Fibroblast of lung (primary cell): ENCODE results near the gene RTN1. TPM values are rescaled to one million over a fixed set of nuclear protein-coding genes. Genes with fewer than 3 reads are reported as not detected.
A peak's percentile ranks its signal among the peaks of the same experiment; 100 is the strongest.

Experiments used
- DNase-seq, 2 donors: peaks; one replicate each; pipeline versions ENCODE4 v3.0.0 to v3.0.0-alpha.2; 2010; ENCODE audit warnings: low read depth in 2 of 2
- H2AFZ ChIP-seq: 2 replicates; pipeline ENCODE4 v1.5.1; 2012; ENCODE audit warnings: low read length, control low read depth, inconsistent platforms
- H3K27ac ChIP-seq: 2 replicates; pipeline ENCODE4 v1.5.1; 2011; ENCODE audit warnings: low read length, control low read depth; ENCODE audit not compliant: insufficient read depth
- H3K27me3 ChIP-seq: 2 replicates; pipeline ENCODE4 v1.5.1; 2011; ENCODE audit warnings: mild to moderate bottlenecking, low read length; ENCODE audit not compliant: control insufficient read depth, insufficient read depth
- H3K36me3 ChIP-seq: 2 replicates; pipeline ENCODE4 v1.5.1; 2011; ENCODE audit warnings: low read length; ENCODE audit not compliant: control insufficient read depth, insufficient read depth
- H3K4me1 ChIP-seq: 2 replicates; pipeline ENCODE4 v1.5.1; 2011; ENCODE audit warnings: low read length; ENCODE audit not compliant: control insufficient read depth, insufficient read depth; ENCODE audit errors: extremely low read depth
- H3K4me2 ChIP-seq: 2 replicates; pipeline ENCODE4 v1.5.1; 2011; ENCODE audit warnings: low read length, control low read depth; ENCODE audit not compliant: insufficient read depth; ENCODE audit errors: extremely low read depth
- H3K4me3 ChIP-seq, 4 experiments: fragments of 200-600 bp in 1 of 4; sonication (generic) in 1 of 4; replicated peaks in 1 of 4; 2 replicates each; pipeline ENCODE4 v1.5.1; 2011 to 2016; ENCODE audit warnings: low read length in 4 of 4, low read depth in 3 of 4, mild to moderate bottlenecking in 3 of 4, control low read depth in 2 of 4, inconsistent platforms in 1 of 4, mixed read lengths in 1 of 4; ENCODE audit not compliant: insufficient read depth in 1 of 4; ENCODE audit errors: control extremely low read depth in 1 of 4
- H3K79me2 ChIP-seq: 2 replicates; pipeline ENCODE4 v1.5.1; 2012; ENCODE audit warnings: mild to moderate bottlenecking, low read length, inconsistent platforms; ENCODE audit not compliant: control insufficient read depth, insufficient read depth
- H3K9ac ChIP-seq: 2 replicates; pipeline ENCODE4 v1.5.1; 2011; ENCODE audit warnings: mild to moderate bottlenecking, low read length, control low read depth; ENCODE audit not compliant: insufficient read depth
- H3K9me3 ChIP-seq: 2 replicates; pipeline ENCODE4 v1.5.1; 2012; ENCODE audit warnings: low read depth, low read length; ENCODE audit not compliant: control insufficient read depth, insufficient read depth
- H4K20me1 ChIP-seq: 2 replicates; pipeline ENCODE4 v1.5.1; 2011; ENCODE audit warnings: low read length; ENCODE audit not compliant: control insufficient read depth, insufficient read depth; ENCODE audit errors: extremely low read depth
- CTCF ChIP-seq, 2 donors: IDR thresholded peaks in 1 of 2; conservative IDR thresholded peaks in 1 of 2; 1 replicate in 1 of 2; 2 replicates in 1 of 2; pipeline ENCODE4 v1.5.1; 2011 to 2012; ENCODE audit warnings: low read length in 2 of 2, control low read depth in 1 of 2, inconsistent platforms in 1 of 2, low read depth in 1 of 2, mild to moderate bottlenecking in 1 of 2
- EZH2 ChIP-seq: IDR thresholded peaks from 2 replicates; pipeline ENCODE4 v1.5.1; 2012; ENCODE audit warnings: low read length, control low read depth, mild to moderate bottlenecking; ENCODE audit errors: missing control alignments
- polyA plus RNA-seq, 2 donors: library from polyadenylated mRNA; depleted of rRNA in 1 of 2; stranded (reverse) in 1 of 2; unstranded in 1 of 2; fragments of >200 nt; gene quantifications; 2 replicates each; pipeline ENCODE4 v1.2.1, GENCODE V29; 2011 to 2012; ENCODE audit warnings: missing spikeins in 1 of 2
- total RNA-seq: library from RNA; depleted of rRNA; stranded (reverse); fragments of >200 nt; gene quantifications from 2 replicates; pipeline ENCODE4 v1.2.1, GENCODE V29; 2014

Gene RTN1
- total and polyA plus RNA-seq, 2 donors (not counting 1 experiment from before 2014, with no cell fraction given) = 0.17 to 0.92 TPM

GRCh38 chr14:59677771-59678231 is 192.8 kb downstream of the RTN1 start:
- DNase-seq = peak in 1 of 2 donors; percentile 41

GRCh38 chr14:59675394-59675793 is 195.2 kb downstream of the RTN1 start:
- no peak overlapping the region for H3K4me2 ChIP-seq
- no peaks in the 10 kb centered on the region for H3K27me3 ChIP-seq
- H3K36me3 ChIP-seq = no peaks in the 10 kb centered on the region
- H3K4me3 ChIP-seq = no peak overlapping the region
- H3K9me3 ChIP-seq = no peaks in the 10 kb centered on the region
- H3K79me2 ChIP-seq = no peaks in the 10 kb centered on the region
- H2AFZ ChIP-seq = no peak overlapping the region
- DNase-seq = no peak
- H3K9ac ChIP-seq = no peak overlapping the region
- H3K4me1 ChIP-seq = no peaks in the 10 kb centered on the region
- TF ChIP-seq EZH2 = no peak
- TF ChIP-seq CTCF (conservative IDR thresholded peaks at IDR 0.05 in 1 of 2, IDR thresholded peaks at IDR 0.05 in 1 of 2; ENCODE audit: low read depth in 1 of 2, low read length in 2 of 2) = no peak
- H4K20me1 ChIP-seq = no peaks in the 10 kb centered on the region
- no peak overlapping the region for H3K27ac ChIP-seq

More at GRCh38 chr14:59677771-59678231, 192.8 kb downstream of the RTN1 start:
- Histone ChIP-seq H3K36me3 (no peaks in the 10 kb centered on the region), H3K27me3 (no peaks in the 10 kb centered on the region), H2AFZ (no peak overlapping the region), H4K20me1 (no peaks in the 10 kb centered on the region), H3K4me2 (no peak overlapping the region), H3K27ac (no peak overlapping the region), H3K4me3 (no peak overlapping the region), H3K79me2 (no peaks in the 10 kb centered on the region), H3K9ac (no peak overlapping the region), H3K9me3 (no peaks in the 10 kb centered on the region), H3K4me1 (no peaks in the 10 kb centered on the region)
- TF ChIP-seq EZH2 (no peak), CTCF (conservative IDR thresholded peaks at IDR 0.05 in 1 of 2, IDR thresholded peaks at IDR 0.05 in 1 of 2; ENCODE audit: low read depth in 1 of 2, low read length in 2 of 2) (no peak)

GRCh38 chr14:59664741-59665140 is 205.8 kb downstream of the RTN1 start:
- no peak for TF ChIP-seq CTCF (conservative IDR thresholded peaks at IDR 0.05 in 1 of 2, IDR thresholded peaks at IDR 0.05 in 1 of 2; ENCODE audit: low read depth in 1 of 2, low read length in 2 of 2)
- no peak for TF ChIP-seq EZH2
- no peak overlapping the region for H3K9ac ChIP-seq
- peak in 1 of 2 donors; percentile 2 for DNase-seq
- H3K79me2 ChIP-seq = no peaks in the 10 kb centered on the region
- H3K4me3 ChIP-seq = no peak overlapping the region
- no peaks in the 10 kb centered on the region for H3K4me1 ChIP-seq
- no peak overlapping the region for H2AFZ ChIP-seq
- no peaks in the 10 kb centered on the region for H3K9me3 ChIP-seq
- no peaks in the 10 kb centered on the region for H3K36me3 ChIP-seq
- H3K27ac ChIP-seq = no peak overlapping the region
- no peak overlapping the region for H3K4me2 ChIP-seq
- no peaks in the 10 kb centered on the region for H3K27me3 ChIP-seq
- H4K20me1 ChIP-seq = no peaks in the 10 kb centered on the region
